ENCODE results near the gene SNURF.

Gene SNURF

GRCh38 chr15:24955531-24955921, 739 bp downstream of the SNURF start:
- no peak for DNase-seq (ENCODE audit: low read depth)
- H3K4me3 ChIP-seq (ENCODE audit: control insufficient read depth, low read depth, low read length) = peak overlapping the region; percentile 75
- TF ChIP-seq CTCF (conservative IDR thresholded peaks at IDR 0.05; ENCODE audit: control insufficient read depth, insufficient read depth, low read depth, low read length) = no peak

- TF ChIP-seq CTCF (conservative IDR thresholded peaks at IDR 0.05; ENCODE audit: control insufficient read depth, insufficient read depth, low read depth, low read length) = no peak
- H3K4me3 ChIP-seq (ENCODE audit: control insufficient read depth, low read depth, low read length) = peak overlapping the region; percentile 75
- DNase-seq (ENCODE audit: low read depth) = peak; percentile 65
Observed at GRCh38 chr15:24956111-24956838, 1.5 kb downstream of the SNURF start.

- no peak overlapping the region for H3K4me3 ChIP-seq (ENCODE audit: control insufficient read depth, low read depth, low read length)
- DNase-seq (ENCODE audit: low read depth) = no peak
- no peak for TF ChIP-seq CTCF (conservative IDR thresholded peaks at IDR 0.05; ENCODE audit: control insufficient read depth, insufficient read depth, low read depth, low read length)
Observed at GRCh38 chr15:24957691-24958090, 2.9 kb downstream of the SNURF start.

- TF ChIP-seq CTCF (conservative IDR thresholded peaks at IDR 0.05; ENCODE audit: control insufficient read depth, insufficient read depth, low read depth, low read length) = no peak
- no peak for DNase-seq (ENCODE audit: low read depth)
- no peak overlapping the region for H3K4me3 ChIP-seq (ENCODE audit: control insufficient read depth, low read depth, low read length)
Observed at GRCh38 chr15:24961967-24962366, 7.2 kb downstream of the SNURF start.

GRCh38 chr15:24962880-24963279, 8.1 kb downstream of the SNURF start:
- no peak for TF ChIP-seq CTCF (conservative IDR thresholded peaks at IDR 0.05; ENCODE audit: control insufficient read depth, insufficient read depth, low read depth, low read length)
- DNase-seq (ENCODE audit: low read depth) = no peak
- H3K4me3 ChIP-seq (ENCODE audit: control insufficient read depth, low read depth, low read length) = no peak overlapping the region

- no peak for DNase-seq (ENCODE audit: low read depth)
- no peak overlapping the region for H3K4me3 ChIP-seq (ENCODE audit: control insufficient read depth, low read depth, low read length)
- TF ChIP-seq CTCF (conservative IDR thresholded peaks at IDR 0.05; ENCODE audit: control insufficient read depth, insufficient read depth, low read depth, low read length) = no peak
Observed at GRCh38 chr15:24966364-24967103, 11.7 kb downstream of the SNURF start.
